Liver (tissue), 9 donors: Measurements from ENCODE around the gene CLEC20A. TPM values are rescaled to one million over a fixed set of nuclear protein-coding genes. Genes with fewer than 3 reads are reported as not detected.

ENCODE experiments used
- DNase-seq: peaks from one replicate; pipeline ENCODE4 v3.0.0-alpha.2; 2017; ENCODE audit warnings: low spot score
- H3K27ac ChIP-seq, 2 donors: one replicate each; pipeline ENCODE4 v1.7.0; 2013; ENCODE audit warnings: inconsistent platforms in 2 of 2, low read length in 2 of 2, control low read depth in 1 of 2, low read depth in 1 of 2, mild to moderate bottlenecking in 1 of 2
- H3K27me3 ChIP-seq, 4 donors: one replicate each; pipeline versions ENCODE4 v1.6.1 to v1.7.0; 2013; ENCODE audit warnings: low read length in 3 of 4, inconsistent platforms in 1 of 4, mild to moderate bottlenecking in 1 of 4, moderate library complexity in 1 of 4; ENCODE audit not compliant: control insufficient read depth in 4 of 4, insufficient read depth in 4 of 4
- H3K36me3 ChIP-seq, 4 donors: one replicate each; pipeline versions ENCODE4 v1.6.1 to v1.7.0; 2013; ENCODE audit warnings: low read length in 3 of 4, mild to moderate bottlenecking in 3 of 4, low read depth in 1 of 4, moderate library complexity in 1 of 4; ENCODE audit not compliant: control insufficient read depth in 4 of 4, insufficient read depth in 3 of 4
- H3K4me1 ChIP-seq, 4 donors: one replicate each; pipeline versions ENCODE4 v1.6.1 to v1.7.0; 2013; ENCODE audit warnings: low read length in 3 of 4, mild to moderate bottlenecking in 3 of 4, moderate library complexity in 1 of 4; ENCODE audit not compliant: control insufficient read depth in 4 of 4, insufficient read depth in 4 of 4
- H3K4me3 ChIP-seq, 3 donors: one replicate each; pipeline versions ENCODE4 v1.6.1 to v1.7.0; 2013; ENCODE audit warnings: low read length in 3 of 3, control low read depth in 1 of 3, low read depth in 1 of 3, mild to moderate bottlenecking in 1 of 3
- H3K9ac ChIP-seq, 2 donors: one replicate each; pipeline ENCODE4 v1.7.0; 2013; ENCODE audit warnings: low read length in 2 of 2, mild to moderate bottlenecking in 2 of 2, moderate library complexity in 2 of 2, control low read depth in 1 of 2, low read depth in 1 of 2
- H3K9me3 ChIP-seq, 4 donors: one replicate each; pipeline versions ENCODE4 v1.6.1 to v1.7.0; 2013; ENCODE audit warnings: low read length in 3 of 4; ENCODE audit not compliant: control insufficient read depth in 4 of 4
- CTCF ChIP-seq: fragments of 150-350 bp; IDR thresholded peaks from 2 replicates; pipeline ENCODE4 v1.5.1; 2017; ENCODE audit warnings: improper control_type of control experiment, low read depth, low read length; ENCODE audit not compliant: missing input control
- EGR1 ChIP-seq, 2 donors: IDR thresholded peaks; 2 replicates each; pipeline ENCODE4 v1.6.1; 2016 to 2018; ENCODE audit warnings: antibody characterized with exemption in 2 of 2, low read depth in 2 of 2
- FOXA1 ChIP-seq: IDR thresholded peaks from 2 replicates; pipeline ENCODE4 v1.6.1; 2016; ENCODE audit warnings: antibody characterized with exemption
- FOXA2 ChIP-seq: IDR thresholded peaks from 2 replicates; pipeline ENCODE4 v1.6.1; 2016; ENCODE audit warnings: antibody characterized with exemption
- GABPA ChIP-seq, 2 donors: IDR thresholded peaks in 1 of 2; conservative IDR thresholded peaks in 1 of 2; 2 replicates each; pipeline ENCODE4 v1.6.1; 2016; ENCODE audit warnings: antibody characterized with exemption in 2 of 2, mild to moderate bottlenecking in 1 of 2, moderate library complexity in 1 of 2
- HNF4A ChIP-seq, 2 donors: conservative IDR thresholded peaks; 2 replicates each; pipeline ENCODE4 v1.6.1; 2016; ENCODE audit warnings: antibody characterized with exemption in 2 of 2, mild to moderate bottlenecking in 2 of 2
- HNF4G ChIP-seq: IDR thresholded peaks from 2 replicates; pipeline ENCODE4 v1.6.1; 2016; ENCODE audit warnings: antibody characterized with exemption
- JUND ChIP-seq, 2 donors: IDR thresholded peaks; 2 replicates each; pipeline ENCODE4 v1.6.1; 2016; ENCODE audit warnings: antibody characterized with exemption in 2 of 2
- NR2F2 ChIP-seq: IDR thresholded peaks from 2 replicates; pipeline ENCODE4 v1.6.1; 2016; ENCODE audit warnings: antibody characterized with exemption
- RAD21 ChIP-seq, 2 donors: IDR thresholded peaks; 2 replicates each; pipeline ENCODE4 v1.6.1; 2016; ENCODE audit warnings: antibody characterized with exemption in 2 of 2, mild to moderate bottlenecking in 2 of 2
- REST ChIP-seq: IDR thresholded peaks from 2 replicates; pipeline ENCODE4 v1.6.1; 2016; ENCODE audit warnings: antibody characterized with exemption, mild to moderate bottlenecking
- RXRA ChIP-seq, 2 donors: IDR thresholded peaks; 2 replicates each; pipeline ENCODE4 v1.6.1; 2017 to 2018; ENCODE audit warnings: antibody characterized with exemption in 2 of 2, mild to moderate bottlenecking in 1 of 2
- SP1 ChIP-seq: IDR thresholded peaks from 2 replicates; pipeline ENCODE4 v1.6.1; 2018; ENCODE audit warnings: antibody characterized with exemption, mild to moderate bottlenecking
- TAF1 ChIP-seq: conservative IDR thresholded peaks from 2 replicates; pipeline ENCODE4 v1.6.1; 2016; ENCODE audit warnings: antibody characterized with exemption, mild to moderate bottlenecking
- YY1 ChIP-seq: IDR thresholded peaks from 2 replicates; pipeline ENCODE4 v1.6.1; 2016; ENCODE audit warnings: antibody characterized with exemption, mild to moderate bottlenecking
- WGBS: extraction: QIAGEN DNeasy Blood & Tissue Kit; methylation state at CpG from one replicate; pipeline ENCODE4 v1.1.7; 2013; 5-methylcytosine and 5-hydroxymethylcytosine counted together
- polyA plus RNA-seq, 2 donors: library from polyadenylated mRNA; stranded (reverse) in 1 of 2; unstranded in 1 of 2; fragments of 200-250 nt in 1 of 2; fragments of >200 nt in 1 of 2; fragmentation: Nextera tagmentation in 1 of 2; extraction: Ambion mirVana in 1 of 2; gene quantifications; one replicate each; pipeline versions ENCODE4 v1.2.1 to v1.2.3, GENCODE V29; 2013 to 2015
- total RNA-seq, 2 donors: library from RNA; depleted of rRNA; stranded (reverse); fragments of >200 nt; gene quantifications; one replicate each; pipeline ENCODE4 v1.2.3, GENCODE V29; 2014
- TF ChIP-seq, protein P1 (sequence below): IDR thresholded peaks from 2 replicates; pipeline ENCODE4 v1.6.1; 2016; ENCODE audit warnings: antibody characterized with exemption
- TF ChIP-seq, protein P2 (sequence below): IDR thresholded peaks from 2 replicates; pipeline ENCODE4 v1.6.1; 2016; ENCODE audit warnings: antibody characterized with exemption
- TF ChIP-seq, protein P3 (sequence below): IDR thresholded peaks from 2 replicates; pipeline ENCODE4 v1.6.1; 2016; ENCODE audit warnings: antibody characterized with exemption
- donor health status: healthy.
- donor health status: healthy.
- donor health status: healthy.
- donor health status: healthy.
- donor health status: healthy.

CLEC20A gene
- total and polyA plus RNA-seq, 4 donors, result 0.33 TPM; not detected in 3

- H3K36me3 ChIP-seq, result no peaks in the 10 kb centered on the region
- no peak for DNase-seq
- WGBS, result 86% methylated on average over 4 of the region's 4 CpGs
- no peak overlapping the region for H3K4me3 ChIP-seq
- H3K27ac ChIP-seq, result no peak overlapping the region
- no peak for TF ChIP-seq GABPA (IDR thresholded peaks at IDR 0.05 in 1 of 2, conservative IDR thresholded peaks at IDR 0.05 in 1 of 2)
- TF ChIP-seq JUND (IDR thresholded peaks at IDR 0.05), result no peak
- no peak for TF ChIP-seq NR2F2
- no peak for TF ChIP-seq FOXA1
- TF ChIP-seq HNF4G, result no peak
- no peak for TF ChIP-seq RAD21 (IDR thresholded peaks at IDR 0.05)
- TF ChIP-seq EGR1 (IDR thresholded peaks at IDR 0.05; ENCODE audit: low read depth in 2 of 2), result no peak
- TF ChIP-seq SP1, result no peak
- TF ChIP-seq FOXA2, result no peak
- no peak for TF ChIP-seq REST
- TF ChIP-seq, protein P1, sequence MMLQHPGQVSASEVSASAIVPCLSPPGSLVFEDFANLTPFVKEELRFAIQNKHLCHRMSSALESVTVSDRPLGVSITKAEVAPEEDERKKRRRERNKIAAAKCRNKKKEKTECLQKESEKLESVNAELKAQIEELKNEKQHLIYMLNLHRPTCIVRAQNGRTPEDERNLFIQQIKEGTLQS, result no peak
- TF ChIP-seq RXRA (IDR thresholded peaks at IDR 0.05), result no peak
- TF ChIP-seq, protein P2, sequence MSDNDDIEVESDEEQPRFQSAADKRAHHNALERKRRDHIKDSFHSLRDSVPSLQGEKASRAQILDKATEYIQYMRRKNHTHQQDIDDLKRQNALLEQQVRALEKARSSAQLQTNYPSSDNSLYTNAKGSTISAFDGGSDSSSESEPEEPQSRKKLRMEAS, result no peak
- H3K4me1 ChIP-seq, result peaks cover 0 to 17% (median 4%) of the 10 kb centered on the region in 4 donors
- H3K9ac ChIP-seq, result no peak overlapping the region
- H3K9me3 ChIP-seq, result peaks cover 0 to 3% (median 0%) of the 10 kb centered on the region in 4 donors
- no peaks in the 10 kb centered on the region for H3K27me3 ChIP-seq
Observed at GRCh38 chr1:178528953-178529335, 32.2 kb upstream of the CLEC20A start.

DNA sequence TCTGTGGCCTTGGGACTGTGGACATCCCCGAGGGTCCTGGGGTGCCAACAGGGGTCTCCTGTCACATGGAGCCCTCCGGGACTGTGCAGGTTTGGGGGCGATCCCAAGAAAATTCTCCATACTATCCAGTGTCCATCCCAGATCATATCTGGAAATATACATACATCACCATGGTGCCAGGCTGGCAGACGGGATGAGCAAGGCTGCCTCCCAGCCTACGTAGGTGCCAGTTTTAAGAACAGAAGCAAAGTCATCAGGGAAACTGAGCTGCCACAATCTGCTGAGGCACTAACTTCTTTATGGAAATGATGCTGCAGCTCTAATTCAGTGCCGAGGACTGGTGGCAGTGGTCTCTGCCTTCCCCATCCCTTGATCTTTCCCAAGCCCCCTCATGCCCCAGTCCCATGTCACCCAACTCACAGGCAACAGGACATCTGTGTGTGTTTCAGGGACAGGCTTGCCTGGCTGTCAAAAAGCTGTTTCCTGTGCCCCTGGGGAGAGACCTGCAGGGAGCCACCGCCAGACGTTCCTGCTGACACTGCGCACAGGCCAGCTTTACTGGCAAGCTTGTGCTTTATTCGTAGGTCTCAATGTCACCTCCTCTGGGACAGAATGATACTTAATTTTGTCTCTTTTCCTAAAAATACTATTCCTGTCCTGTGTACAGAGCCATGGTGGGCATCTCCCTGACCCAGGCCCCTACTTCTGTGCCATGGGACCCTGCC is 31.6 kb upstream of the CLEC20A start:
- Histone ChIP-seq H3K9me3 (peaks cover 0 to 3% (median 0%) of the 10 kb centered on the region in 4 donors), H3K27ac (no peak overlapping the region), H3K4me1 (peaks cover 0 to 17% (median 4%) of the 10 kb centered on the region in 4 donors), H3K27me3 (no peaks in the 10 kb centered on the region), H3K9ac (no peak overlapping the region), H3K4me3 (no peak overlapping the region), H3K36me3 (no peaks in the 10 kb centered on the region)
- no peak for DNase-seq
- TF ChIP-seq REST, result no peak
- TF ChIP-seq, protein P2, result no peak
- no peak for TF ChIP-seq TAF1
- TF ChIP-seq FOXA1, result no peak
- TF ChIP-seq, protein P3, sequence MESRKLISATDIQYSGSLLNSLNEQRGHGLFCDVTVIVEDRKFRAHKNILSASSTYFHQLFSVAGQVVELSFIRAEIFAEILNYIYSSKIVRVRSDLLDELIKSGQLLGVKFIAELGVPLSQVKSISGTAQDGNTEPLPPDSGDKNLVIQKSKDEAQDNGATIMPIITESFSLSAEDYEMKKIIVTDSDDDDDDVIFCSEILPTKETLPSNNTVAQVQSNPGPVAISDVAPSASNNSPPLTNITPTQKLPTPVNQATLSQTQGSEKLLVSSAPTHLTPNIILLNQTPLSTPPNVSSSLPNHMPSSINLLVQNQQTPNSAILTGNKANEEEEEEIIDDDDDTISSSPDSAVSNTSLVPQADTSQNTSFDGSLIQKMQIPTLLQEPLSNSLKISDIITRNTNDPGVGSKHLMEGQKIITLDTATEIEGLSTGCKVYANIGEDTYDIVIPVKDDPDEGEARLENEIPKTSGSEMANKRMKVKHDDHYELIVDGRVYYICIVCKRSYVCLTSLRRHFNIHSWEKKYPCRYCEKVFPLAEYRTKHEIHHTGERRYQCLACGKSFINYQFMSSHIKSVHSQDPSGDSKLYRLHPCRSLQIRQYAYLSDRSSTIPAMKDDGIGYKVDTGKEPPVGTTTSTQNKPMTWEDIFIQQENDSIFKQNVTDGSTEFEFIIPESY, result no peak
- no peak for TF ChIP-seq HNF4A (conservative IDR thresholded peaks at IDR 0.05)
- no peak for TF ChIP-seq HNF4G
- TF ChIP-seq SP1, result no peak
- no peak for TF ChIP-seq JUND (IDR thresholded peaks at IDR 0.05)
- TF ChIP-seq RXRA (IDR thresholded peaks at IDR 0.05), result no peak
- no peak for TF ChIP-seq GABPA (IDR thresholded peaks at IDR 0.05 in 1 of 2, conservative IDR thresholded peaks at IDR 0.05 in 1 of 2)
- TF ChIP-seq CTCF, result no peak
- TF ChIP-seq, protein P1, result no peak
- no peak for TF ChIP-seq RAD21 (IDR thresholded peaks at IDR 0.05)
- no peak for TF ChIP-seq YY1
- no peak for TF ChIP-seq EGR1 (IDR thresholded peaks at IDR 0.05; ENCODE audit: low read depth in 2 of 2)
- TF ChIP-seq NR2F2, result no peak
- no peak for TF ChIP-seq FOXA2
- WGBS, result 87% methylated on average over 10 of the region's 10 CpGs
